ENCODE data around the gene MYO18B.

- TF ChIP-seq, protein P1, sequence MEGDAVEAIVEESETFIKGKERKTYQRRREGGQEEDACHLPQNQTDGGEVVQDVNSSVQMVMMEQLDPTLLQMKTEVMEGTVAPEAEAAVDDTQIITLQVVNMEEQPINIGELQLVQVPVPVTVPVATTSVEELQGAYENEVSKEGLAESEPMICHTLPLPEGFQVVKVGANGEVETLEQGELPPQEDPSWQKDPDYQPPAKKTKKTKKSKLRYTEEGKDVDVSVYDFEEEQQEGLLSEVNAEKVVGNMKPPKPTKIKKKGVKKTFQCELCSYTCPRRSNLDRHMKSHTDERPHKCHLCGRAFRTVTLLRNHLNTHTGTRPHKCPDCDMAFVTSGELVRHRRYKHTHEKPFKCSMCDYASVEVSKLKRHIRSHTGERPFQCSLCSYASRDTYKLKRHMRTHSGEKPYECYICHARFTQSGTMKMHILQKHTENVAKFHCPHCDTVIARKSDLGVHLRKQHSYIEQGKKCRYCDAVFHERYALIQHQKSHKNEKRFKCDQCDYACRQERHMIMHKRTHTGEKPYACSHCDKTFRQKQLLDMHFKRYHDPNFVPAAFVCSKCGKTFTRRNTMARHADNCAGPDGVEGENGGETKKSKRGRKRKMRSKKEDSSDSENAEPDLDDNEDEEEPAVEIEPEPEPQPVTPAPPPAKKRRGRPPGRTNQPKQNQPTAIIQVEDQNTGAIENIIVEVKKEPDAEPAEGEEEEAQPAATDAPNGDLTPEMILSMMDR (IDR thresholded peaks at IDR 0.05; ENCODE audit: extremely low read depth in 1 of 2, insufficient read depth in 1 of 2, low read depth in 1 of 2, low read length in 2 of 2) = no peak
- no peak for TF ChIP-seq JUN (IDR thresholded peaks at IDR 0.05; ENCODE audit: borderline replicate concordance, insufficient read depth, insufficient read length, low read depth)
Observed at GRCh38 chr22:25996669-25997068, 254.7 kb downstream of the MYO18B start.

Data from endothelial cell of umbilical vein (primary cell).